ENCODE data around the gene USP20.
A peak's percentile ranks its signal among the peaks of the same experiment; 100 is the strongest.
"Not testable (repeated sequence)": the region's sequence is repeated elsewhere in the genome, so short reads cannot be mapped to it uniquely, and the experiment has no call there.

USP20 gene

GRCh38 chr9:129835128-129835859 lies at the start of gene USP20, which contains the start of gene C9orf78:
TSS of gene USP20 (plus strand) at chr9:129835458. CDS start at chr9:129852556, 17,098 bp downstream.
TSS of gene C9orf78 (minus strand) at chr9:129835275. CDS start at chr9:129835221, 54 bp downstream.
- DNase-seq (ENCODE audit: low spot score) = peak; percentile 99

GRCh38 chr9:129785866-129786265 lies 49.4 kb upstream of the USP20 start:
- peak; percentile 10 for DNase-seq (ENCODE audit: low spot score)

- no peak for DNase-seq (ENCODE audit: low spot score)
Observed at GRCh38 chr9:129786481-129786880, 48.8 kb upstream of the USP20 start.

- DNase-seq (ENCODE audit: low spot score) = no peak
Observed at GRCh38 chr9:129794549-129794948, 40.7 kb upstream of the USP20 start.

GRCh38 chr9:129796029-129796428 lies 39.2 kb upstream of the USP20 start:
- not testable (repeated sequence) for DNase-seq (ENCODE audit: low spot score)

GRCh38 chr9:129798973-129799372 lies 36.3 kb upstream of the USP20 start:
- DNase-seq (ENCODE audit: low spot score) = no peak

GRCh38 chr9:129801504-129801903 lies 33.8 kb upstream of the USP20 start:
- DNase-seq (ENCODE audit: low spot score) = no peak

GRCh38 chr9:129802833-129803675 lies 32.2 kb upstream of the USP20 start, which contains the start of gene TOR1B:
TSS of gene TOR1B (plus strand) at chr9:129803184. CDS start at chr9:129803213, 29 bp downstream.
- peak; percentile 92 for DNase-seq (ENCODE audit: low spot score)

GRCh38 chr9:129803676-129804060 lies 31.6 kb upstream of the USP20 start:
- no peak for DNase-seq (ENCODE audit: low spot score)

GRCh38 chr9:129806061-129806460 lies 29.2 kb upstream of the USP20 start:
- no peak for DNase-seq (ENCODE audit: low spot score)

- no peak for DNase-seq (ENCODE audit: low spot score)
Observed at GRCh38 chr9:129809346-129809745, 25.9 kb upstream of the USP20 start.

- DNase-seq (ENCODE audit: low spot score) = no peak
Observed at GRCh38 chr9:129810116-129810515, 25.1 kb upstream of the USP20 start.

GRCh38 chr9:129810788-129811187 lies 24.5 kb upstream of the USP20 start:
- no peak for DNase-seq (ENCODE audit: low spot score)

- no peak for DNase-seq (ENCODE audit: low spot score)
Observed at GRCh38 chr9:129811967-129812363, 23.3 kb upstream of the USP20 start.

GRCh38 chr9:129812385-129812784 lies 22.9 kb upstream of the USP20 start:
- DNase-seq (ENCODE audit: low spot score) = no peak

GRCh38 chr9:129813661-129814060 lies 21.6 kb upstream of the USP20 start:
- no peak for DNase-seq (ENCODE audit: low spot score)

GRCh38 chr9:129814432-129815223 lies 20.6 kb upstream of the USP20 start:
- DNase-seq (ENCODE audit: low spot score) = no peak

- DNase-seq (ENCODE audit: low spot score) = no peak
Observed at GRCh38 chr9:129815278-129815677, 20.0 kb upstream of the USP20 start.

- DNase-seq (ENCODE audit: low spot score) = no peak
Observed at GRCh38 chr9:129816501-129817435, 18.5 kb upstream of the USP20 start.

- DNase-seq (ENCODE audit: low spot score) = peak; percentile 30
Observed at GRCh38 chr9:129822898-129823541, 12.2 kb upstream of the USP20 start.

- peak; percentile 13 for DNase-seq (ENCODE audit: low spot score)
Observed at GRCh38 chr9:129823542-129823934, 11.7 kb upstream of the USP20 start.
